Skeletal muscle satellite cell (primary cell): ENCODE data around the gene SUN3.

Experiments
- H3K27me3 ChIP-seq: 2 replicates; pipeline ENCODE4 v1.7.0; 2013; ENCODE audit warnings: low read length; ENCODE audit not compliant: control insufficient read depth, insufficient read depth
- H3K36me3 ChIP-seq: 2 replicates; pipeline ENCODE4 v1.7.0; 2013; ENCODE audit warnings: mild to moderate bottlenecking, control low read depth, low read length; ENCODE audit not compliant: insufficient read depth
- H3K4me1 ChIP-seq: 2 replicates; pipeline ENCODE4 v1.7.0; 2013; ENCODE audit warnings: low read length; ENCODE audit not compliant: control insufficient read depth, insufficient read depth
- H3K4me2 ChIP-seq: 2 replicates; pipeline ENCODE4 v1.7.0; 2013; ENCODE audit warnings: mild to moderate bottlenecking, low read length
- H3K4me3 ChIP-seq: 2 replicates; pipeline ENCODE4 v1.7.0; 2013; ENCODE audit warnings: low read length
- H3K9ac ChIP-seq: 2 replicates; pipeline ENCODE4 v1.7.0; 2013; ENCODE audit warnings: mild to moderate bottlenecking, low read depth, low read length, moderate library complexity
- H3K9me3 ChIP-seq: replicated peaks from 2 replicates; pipeline ENCODE4 v1.7.0; 2013; ENCODE audit warnings: mild to moderate bottlenecking, control low read depth, low read length

SUN3 gene

DNA sequence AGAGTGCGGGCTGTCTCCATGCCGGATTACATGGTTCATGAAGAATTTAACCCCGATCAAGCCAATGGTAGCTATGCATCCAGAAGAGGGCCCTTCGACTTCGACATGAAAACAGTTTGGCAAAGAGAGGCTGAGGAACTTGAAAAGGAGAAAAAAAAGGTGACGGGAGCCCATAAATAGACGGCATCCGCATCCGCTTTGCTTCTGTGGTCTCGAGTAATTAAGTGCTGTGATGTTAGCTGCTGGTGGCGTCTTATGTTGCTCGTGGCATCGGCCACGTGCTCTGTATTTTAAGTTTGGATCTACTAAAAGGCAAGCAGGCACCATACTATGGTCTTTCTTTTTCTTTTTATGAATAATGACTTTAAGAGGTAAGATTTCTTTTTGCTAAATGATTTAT, 17.6 kb upstream of the SUN3 start:
- peak overlapping the region; percentile 21 for H3K4me3 ChIP-seq
- no peak overlapping the region for H3K9ac ChIP-seq
- H3K27me3 ChIP-seq: peaks cover 5% of the 10 kb centered on the region
- H3K9me3 ChIP-seq: no peaks in the 10 kb centered on the region
- peaks cover 14% of the 10 kb centered on the region for H3K4me1 ChIP-seq
- H3K36me3 ChIP-seq: no peaks in the 10 kb centered on the region
- H3K4me2 ChIP-seq: peak overlapping the region; percentile 51

DNA sequence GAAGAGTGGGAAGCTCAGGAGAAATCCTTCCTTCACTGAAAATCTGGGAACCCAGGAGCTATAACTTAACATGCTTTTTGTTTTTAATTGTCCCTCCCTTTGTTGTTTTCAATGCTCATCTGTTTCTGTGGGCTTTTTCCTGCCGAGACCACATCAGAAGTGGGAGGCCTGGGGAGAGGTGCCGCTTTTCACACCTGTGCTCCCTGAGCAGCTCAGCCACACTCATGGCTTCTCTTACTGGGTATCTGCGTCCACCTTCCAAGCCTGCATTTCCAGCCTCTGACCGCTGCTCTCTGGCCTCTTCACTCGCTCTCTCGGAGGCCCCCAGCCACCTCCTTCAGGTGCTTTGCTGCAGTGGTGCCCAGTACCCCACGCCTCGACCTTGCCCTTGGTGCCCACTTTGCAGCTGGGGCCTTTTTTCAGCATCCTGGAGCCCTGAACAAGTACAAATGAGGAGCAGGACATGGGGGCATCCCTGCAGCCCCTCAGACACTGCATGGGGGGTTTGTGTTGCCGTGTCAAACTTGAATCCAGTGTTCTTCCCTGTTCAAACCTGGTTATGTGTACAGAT, 16.4 kb upstream of the SUN3 start:
- Histone ChIP-seq H3K4me1 (peaks cover 21% of the 10 kb centered on the region), H3K27me3 (peaks cover 5% of the 10 kb centered on the region), H3K4me3 (no peak overlapping the region), H3K4me2 (no peak overlapping the region), H3K9me3 (no peaks in the 10 kb centered on the region), H3K36me3 (no peaks in the 10 kb centered on the region), H3K9ac (no peak overlapping the region)

DNA sequence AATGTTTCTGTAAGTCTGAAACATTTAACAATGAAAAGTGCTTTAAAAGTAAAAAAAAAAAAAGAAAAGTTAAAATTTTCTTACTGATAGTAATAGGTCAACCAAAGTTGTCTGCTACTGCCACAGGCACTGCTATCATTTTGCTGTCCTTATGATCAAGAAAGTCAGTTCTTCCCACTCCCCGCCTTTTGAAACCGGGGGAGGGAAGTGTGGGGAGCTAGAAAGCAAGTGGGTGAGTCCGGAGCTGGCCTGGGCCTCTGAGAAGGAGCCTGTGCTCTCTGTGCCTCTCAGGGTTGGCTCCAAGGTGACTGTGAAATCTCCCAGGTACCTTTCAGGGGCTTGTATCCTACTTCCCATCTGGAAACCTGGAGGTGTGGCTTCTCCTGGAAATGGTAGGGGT, 13.7 kb upstream of the SUN3 start:
- H3K4me3 ChIP-seq: no peak overlapping the region
- peaks cover 7% of the 10 kb centered on the region for H3K27me3 ChIP-seq
- no peak overlapping the region for H3K4me2 ChIP-seq
- no peaks in the 10 kb centered on the region for H3K9me3 ChIP-seq
- peaks cover 21% of the 10 kb centered on the region for H3K4me1 ChIP-seq
- no peaks in the 10 kb centered on the region for H3K36me3 ChIP-seq
- H3K9ac ChIP-seq: no peak overlapping the region

DNA sequence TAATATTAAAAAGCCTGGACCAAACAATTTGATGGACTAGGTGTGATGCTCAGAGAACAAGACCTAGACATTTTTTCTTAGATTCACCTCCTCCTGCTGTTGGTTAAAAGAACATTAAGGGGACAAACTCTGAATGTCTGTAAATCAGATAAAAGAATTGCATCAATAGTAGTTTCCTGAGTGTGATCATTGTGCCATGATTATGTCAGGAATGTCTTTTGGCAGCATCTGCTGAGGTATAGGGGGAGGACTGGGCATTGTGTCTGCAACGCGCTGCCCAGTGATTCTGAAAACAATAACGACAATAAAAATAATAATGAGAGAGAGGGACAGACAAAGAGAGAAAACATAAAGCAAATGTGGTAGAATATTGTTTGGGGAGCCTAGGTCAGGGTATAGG, 13.3 kb upstream of the SUN3 start:
- peaks cover 8% of the 10 kb centered on the region for H3K27me3 ChIP-seq
- peak overlapping the region; percentile 18 for H3K9ac ChIP-seq
- H3K4me1 ChIP-seq: peaks cover 21% of the 10 kb centered on the region
- H3K9me3 ChIP-seq: no peaks in the 10 kb centered on the region
- no peak overlapping the region for H3K4me3 ChIP-seq
- H3K4me2 ChIP-seq: peak overlapping the region; percentile 44
- no peaks in the 10 kb centered on the region for H3K36me3 ChIP-seq

DNA sequence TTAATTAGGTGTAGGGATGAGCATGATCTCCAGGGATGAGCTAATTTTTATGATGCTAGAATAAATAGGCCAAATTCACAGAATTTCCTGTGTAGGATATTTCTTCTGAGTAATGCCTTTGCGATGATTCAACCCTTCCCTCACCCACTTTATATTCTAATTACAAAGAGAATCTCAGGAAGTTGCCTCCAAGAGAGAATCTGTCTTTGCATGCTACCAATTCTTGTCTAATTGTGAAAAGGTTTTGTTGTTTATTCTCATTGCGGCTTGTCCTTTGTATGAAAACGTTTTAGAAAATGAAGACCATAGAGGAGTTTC, 12.7 kb upstream of the SUN3 start:
- Histone ChIP-seq H3K27me3 (peaks cover 14% of the 10 kb centered on the region), H3K4me2 (peak overlapping the region; percentile 44), H3K36me3 (no peaks in the 10 kb centered on the region), H3K4me3 (no peak overlapping the region), H3K4me1 (peaks cover 21% of the 10 kb centered on the region), H3K9me3 (no peaks in the 10 kb centered on the region), H3K9ac (peak overlapping the region; percentile 18)

DNA sequence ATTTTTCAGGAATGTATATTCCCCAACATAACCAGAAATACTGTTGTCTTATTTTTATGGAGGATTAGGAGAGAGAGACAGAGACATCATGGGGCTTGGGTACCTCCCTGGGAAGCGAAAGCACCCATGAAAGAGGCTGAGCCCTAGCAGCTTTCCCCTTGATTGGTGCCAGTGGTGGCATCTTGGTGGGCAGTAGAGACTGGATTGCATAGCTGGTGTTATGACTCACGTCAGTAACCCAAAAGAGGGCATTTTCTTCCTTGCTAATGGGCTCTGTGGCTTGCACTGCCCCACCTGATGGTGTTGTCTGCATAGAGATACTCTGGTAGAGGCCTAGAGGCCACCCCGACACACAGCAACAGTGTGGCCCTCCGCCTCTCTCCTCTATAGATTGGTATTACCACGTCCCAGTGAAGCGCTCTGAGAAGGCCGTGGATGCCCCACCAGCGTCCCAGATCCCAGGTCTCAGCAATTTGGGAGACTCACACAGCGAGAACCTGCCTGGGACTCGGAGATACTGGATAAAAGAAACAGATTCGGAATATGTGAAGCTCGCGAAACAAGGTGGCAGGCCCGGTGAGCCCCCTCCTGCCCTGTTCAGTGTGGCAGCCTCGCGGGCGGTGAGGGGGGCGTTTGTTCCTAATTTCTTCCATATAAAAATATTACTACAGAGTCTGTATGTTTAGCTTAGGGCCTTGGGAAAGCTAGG, 12.2 kb upstream of the SUN3 start:
- Histone ChIP-seq H3K36me3 (no peaks in the 10 kb centered on the region), H3K27me3 (peaks cover 14% of the 10 kb centered on the region), H3K4me1 (peaks cover 20% of the 10 kb centered on the region), H3K4me3 (no peak overlapping the region), H3K4me2 (no peak overlapping the region), H3K9ac (no peak overlapping the region), H3K9me3 (no peaks in the 10 kb centered on the region)

DNA sequence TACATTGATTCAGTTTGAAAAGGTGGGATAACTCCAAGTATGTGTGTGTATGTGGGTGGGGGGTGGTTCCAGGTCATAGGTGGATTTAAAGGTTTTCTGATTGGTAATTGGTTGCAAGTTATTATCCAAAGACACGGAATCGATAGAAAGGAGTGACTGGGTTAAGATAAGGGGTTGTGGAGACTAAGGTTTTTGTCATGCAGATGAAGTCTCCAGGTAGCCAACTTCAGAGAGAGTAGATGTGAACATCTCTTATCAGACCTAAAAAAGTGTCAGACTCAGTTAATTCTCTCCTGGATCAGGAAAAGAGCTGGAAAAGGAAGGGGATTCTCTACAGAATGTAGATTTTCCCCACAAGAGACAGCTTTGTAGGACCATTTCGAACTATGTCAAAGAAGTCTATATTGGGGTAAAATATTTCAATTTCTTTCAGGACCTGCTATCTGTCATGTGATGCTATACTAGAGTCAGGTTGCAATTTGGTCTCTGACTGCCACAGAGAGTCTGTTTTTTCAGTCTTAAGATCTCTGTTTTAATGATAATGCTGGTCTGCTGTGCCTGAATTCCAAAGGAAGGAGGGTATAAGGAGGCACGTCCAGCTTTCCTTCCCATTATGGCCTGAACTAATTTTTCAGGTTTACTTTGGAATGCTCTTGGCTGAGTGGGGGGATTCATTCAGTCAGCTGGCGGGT, 10.1 kb upstream of the SUN3 start:
- Histone ChIP-seq H3K4me2 (no peak overlapping the region), H3K4me3 (no peak overlapping the region), H3K4me1 (peaks cover 27% of the 10 kb centered on the region), H3K27me3 (peaks cover 27% of the 10 kb centered on the region), H3K36me3 (no peaks in the 10 kb centered on the region), H3K9ac (no peak overlapping the region), H3K9me3 (no peaks in the 10 kb centered on the region)

DNA sequence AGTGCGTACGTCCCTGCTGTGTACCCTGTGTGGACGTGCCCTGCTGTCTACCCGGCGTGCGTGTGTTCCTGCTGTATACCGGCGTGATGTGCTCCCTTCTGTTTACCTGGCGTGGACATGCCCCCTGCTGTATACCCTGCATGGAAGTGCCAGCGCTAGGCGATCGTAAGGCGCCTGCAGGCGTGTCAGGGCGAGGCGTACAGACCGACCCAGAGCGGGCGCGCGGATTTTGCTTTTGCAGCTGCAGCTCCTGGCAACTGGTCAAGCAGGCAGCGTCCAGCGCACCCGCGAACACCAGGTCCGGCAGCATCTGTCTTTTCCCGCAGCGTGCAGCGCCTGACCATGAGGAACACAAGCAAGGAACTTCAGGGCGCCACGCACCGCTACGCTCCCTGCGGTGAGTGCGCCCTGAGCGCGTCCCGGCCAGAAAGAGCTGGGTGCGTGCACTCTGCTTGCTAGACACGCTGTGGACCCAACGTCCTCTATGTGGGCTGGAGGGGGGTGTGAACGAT, 7.1 kb upstream of the SUN3 start:
- peak overlapping the region; percentile 98 for H3K4me2 ChIP-seq
- peak overlapping the region; percentile 77 for H3K4me3 ChIP-seq
- H3K9me3 ChIP-seq: no peaks in the 10 kb centered on the region
- no peaks in the 10 kb centered on the region for H3K36me3 ChIP-seq
- peaks cover 13% of the 10 kb centered on the region for H3K4me1 ChIP-seq
- H3K9ac ChIP-seq: no peak overlapping the region
- H3K27me3 ChIP-seq: peaks cover 40% of the 10 kb centered on the region

DNA sequence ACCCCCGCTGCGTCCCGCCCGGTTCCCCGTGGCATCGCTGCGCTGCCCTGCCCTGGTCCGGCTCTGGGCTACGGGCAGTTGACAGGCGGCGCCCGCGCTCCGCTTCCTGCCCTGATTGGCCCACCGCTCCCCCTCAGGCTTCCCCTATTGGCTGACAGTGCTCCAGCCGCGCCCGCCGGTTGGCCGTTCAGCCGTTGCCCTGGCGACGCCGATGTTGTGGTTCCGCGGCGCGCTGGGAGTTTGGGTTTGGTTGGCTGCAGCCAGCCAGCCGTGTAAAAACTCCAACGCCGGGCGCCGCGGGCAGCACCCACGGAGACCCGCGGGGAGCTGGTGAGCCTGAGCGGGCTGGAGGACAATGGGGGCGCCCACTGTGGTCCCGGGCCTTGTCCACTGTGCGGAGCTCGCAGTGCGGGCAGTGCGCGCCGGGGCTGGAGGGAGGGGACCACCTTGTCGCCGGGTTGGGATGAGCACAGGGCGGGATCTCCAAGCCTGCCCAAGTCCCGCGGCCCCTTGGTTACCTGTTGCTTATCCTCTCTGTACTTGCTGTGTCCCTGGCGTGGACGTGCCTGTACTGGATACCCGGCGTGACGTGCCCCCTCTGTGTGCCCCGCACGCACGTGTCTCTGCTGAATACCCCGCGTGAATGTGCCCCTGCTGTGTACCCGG, 6.5 kb upstream of the SUN3 start, which contains the start of gene C7orf57:
Gene C7orf57, plus strand, starts transcription at position 243 of the 666 bp plus-strand sequence. CDS start 766 bp downstream, outside the sequence.
- Histone ChIP-seq H3K4me1 (peaks cover 10% of the 10 kb centered on the region), H3K27me3 (peaks cover 40% of the 10 kb centered on the region), H3K36me3 (no peaks in the 10 kb centered on the region), H3K4me2 (peak within 1 kb of the TSS; percentile 98), H3K4me3 (peak within 1 kb of the TSS; percentile 77), H3K9ac (no peak within 1 kb of the TSS), H3K9me3 (no peaks in the 10 kb centered on the region)

DNA sequence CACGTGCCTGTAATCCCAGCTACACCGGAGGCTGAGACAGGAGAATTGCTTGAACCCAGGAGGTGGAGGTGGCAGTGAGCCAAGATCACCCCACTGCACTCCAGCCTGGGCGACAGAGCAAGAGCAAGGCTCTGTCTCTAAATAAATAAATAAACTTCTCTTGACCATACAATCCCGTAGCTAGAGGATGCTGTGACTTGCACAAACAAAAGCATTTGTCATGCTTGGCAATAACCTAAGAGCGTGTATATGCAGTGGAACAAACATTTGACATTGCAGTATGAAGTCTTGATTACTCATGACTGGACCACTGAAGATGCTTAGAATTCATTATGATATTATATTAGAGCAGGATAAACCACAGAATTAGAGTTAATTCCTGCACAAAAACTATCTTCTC, 5.0 kb upstream of the SUN3 start:
- H3K4me3 ChIP-seq: no peak overlapping the region
- H3K9me3 ChIP-seq: no peaks in the 10 kb centered on the region
- no peak overlapping the region for H3K4me2 ChIP-seq
- peaks cover 49% of the 10 kb centered on the region for H3K27me3 ChIP-seq
- no peak overlapping the region for H3K9ac ChIP-seq
- no peaks in the 10 kb centered on the region for H3K36me3 ChIP-seq
- peaks cover 10% of the 10 kb centered on the region for H3K4me1 ChIP-seq

DNA sequence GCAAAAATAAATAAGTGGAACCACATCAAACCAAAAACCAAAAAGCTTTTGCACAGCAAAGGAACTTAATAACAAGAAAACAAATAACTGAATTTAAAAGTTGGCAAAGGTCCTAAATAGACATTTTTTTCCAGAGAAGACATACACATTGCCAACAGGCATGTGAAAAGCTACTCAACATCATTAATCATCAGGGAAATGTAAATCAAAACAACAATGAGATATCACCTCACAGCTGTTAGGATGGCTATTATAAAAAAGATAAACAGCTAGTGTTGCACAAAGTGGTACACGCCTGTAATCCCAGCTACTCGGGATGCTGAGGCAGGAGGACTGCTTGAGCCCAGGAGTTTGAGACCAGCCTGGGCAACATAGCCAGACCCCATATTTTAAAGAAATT, 2.2 kb upstream of the SUN3 start:
- H3K9ac ChIP-seq: no peak overlapping the region
- no peaks in the 10 kb centered on the region for H3K9me3 ChIP-seq
- H3K4me3 ChIP-seq: no peak overlapping the region
- peaks cover 7% of the 10 kb centered on the region for H3K4me1 ChIP-seq
- no peaks in the 10 kb centered on the region for H3K36me3 ChIP-seq
- H3K4me2 ChIP-seq: no peak overlapping the region
- H3K27me3 ChIP-seq: peaks cover 61% of the 10 kb centered on the region
